Loucy (cell line): Measurements from ENCODE around the gene DOCK3.

Source experiments
- CTCF ChIP-seq: fragments of 200-600 bp; sonication (generic); conservative IDR thresholded peaks from 2 replicates; pipeline ENCODE4 v1.5.1; 2014; ENCODE audit warnings: mild to moderate bottlenecking, antibody characterized with exemption, low read length
- EZH2phosphoT487 ChIP-seq: fragments of 200-600 bp; IDR thresholded peaks from 2 replicates; pipeline ENCODE4 v1.6.1; 2018; ENCODE audit warnings: antibody characterized with exemption, mild to moderate bottlenecking, moderate library complexity, borderline replicate concordance

- TF ChIP-seq CTCF, result no peak
- no peak for TF ChIP-seq EZH2phosphoT487
Measured at GRCh38 chr3:50662408-50662807, 12.3 kb upstream of the DOCK3 start.
